ENCODE data around the gene GRIN2A. TPM values are rescaled to one million over a fixed set of nuclear protein-coding genes. Genes with fewer than 3 reads are reported as not detected.

The GRIN2A gene
- total and polyA plus RNA-seq, 2 of the 8 experiments (the other 6 are each of a cell fraction or from before 2014, with no cell fraction given): 0.18 to 1.8 TPM

GRCh38 chr16:9837481-9837880 lies 344.7 kb downstream of the GRIN2A start:
- Histone ChIP-seq H3K9ac (replicated peaks in 1 of 4; ENCODE audit: extremely low read depth in 1 of 4, low read depth in 3 of 4, low read length in 3 of 4) (no peak overlapping the region), H2BK120ac (replicated peaks; ENCODE audit: low read depth, low read length) (no peak overlapping the region), H3K9me3 (ENCODE audit: insufficient read depth in 2 of 2, low read depth in 1 of 2, low read length in 1 of 2) (no peaks in the 10 kb centered on the region), H3K23me2 (ENCODE audit: low read depth, low read length) (no peaks in the 10 kb centered on the region), H4K91ac (replicated peaks; ENCODE audit: insufficient read length, low read length) (no peak overlapping the region), H2BK5ac (ENCODE audit: low read depth, low read length) (no peak overlapping the region), H3K27me3 (replicated peaks in 1 of 4; ENCODE audit: control insufficient read depth in 3 of 4, extremely low read depth in 1 of 4, insufficient read depth in 3 of 4, low read length in 3 of 4) (no peaks in the 10 kb centered on the region), H3K27ac (ENCODE audit: low read depth, low read length) (no peak overlapping the region), H3K4me3 (ENCODE audit: extremely low read depth in 1 of 4, insufficient read depth in 2 of 4, low read depth in 3 of 4, low read length in 4 of 4) (no peak overlapping the region), H3K14ac (ENCODE audit: insufficient read length) (no peak overlapping the region), H3K4ac (replicated peaks; ENCODE audit: insufficient read length, low read depth, low read length) (no peak overlapping the region), H3K79me1 (ENCODE audit: low read depth, low read length) (no peaks in the 10 kb centered on the region), H2AK5ac (ENCODE audit: low read depth, low read length) (no peak overlapping the region), H3K56ac (replicated peaks; ENCODE audit: insufficient read length, low read depth, low read length) (no peak overlapping the region), H3K23ac (ENCODE audit: insufficient read length) (no peak overlapping the region), H3K4me2 (ENCODE audit: insufficient read depth in 1 of 2, low read depth in 2 of 2, low read length in 2 of 2) (no peak overlapping the region), H3K4me1 (replicated peaks in 1 of 4; ENCODE audit: control insufficient read depth in 3 of 4, insufficient read depth in 4 of 4, low read length in 3 of 4) (peaks cover 0 to 6% (median 3%) of the 10 kb centered on the region in 4 experiments; a peak in 3 of 7 replicates), H2BK15ac (ENCODE audit: low read length) (no peak overlapping the region), H2BK12ac (ENCODE audit: low read depth, low read length) (no peak overlapping the region), H4K20me1 (replicated peaks in 1 of 2; ENCODE audit: control insufficient read depth in 1 of 2, insufficient read depth in 2 of 2, low read length in 2 of 2) (no peaks in the 10 kb centered on the region), H3K36me3 (ENCODE audit: control insufficient read depth in 2 of 4, insufficient read depth in 4 of 4, low read length in 3 of 4) (no peaks in the 10 kb centered on the region), H4K5ac (ENCODE audit: insufficient read length, low read depth, low read length) (no peak overlapping the region), H2BK20ac (ENCODE audit: low read length) (no peak overlapping the region), H4K8ac (ENCODE audit: extremely low read depth, insufficient read depth, low read length) (no peak overlapping the region), H2AFZ (ENCODE audit: low read length) (no peak overlapping the region), H3K79me2 (ENCODE audit: control insufficient read depth in 1 of 2, insufficient read depth in 2 of 2, low read length in 2 of 2) (no peaks in the 10 kb centered on the region), H3K18ac (ENCODE audit: extremely low read depth, low read length) (no peak overlapping the region)
- 78% methylated on average over 2 of the region's 2 CpGs; no CpG with 5 or more reads in 1 of the 2 experiments for WGBS, 2 experiments (ENCODE audit: extremely low coverage in 1 of 2, insufficient coverage in 1 of 2, insufficient read length in 1 of 2, insufficient replicate concordance in 2 of 2, low coverage in 1 of 2, low lambda C conversion rate in 2 of 2, missing lambda C conversion rate in 1 of 2)
- CTCF ChIA-PET (ENCODE audit: partially characterized antibody): no interaction called here
- no peak for TF ChIP-seq ATF3 (IDR thresholded peaks at IDR 0.05; ENCODE audit: insufficient read depth, low read depth, low read length)
- TF ChIP-seq SUZ12 (IDR thresholded peaks at IDR 0.05; ENCODE audit: low read length): no peak
- TF ChIP-seq SP4 (IDR thresholded peaks at IDR 0.05; ENCODE audit: low read length): no peak
- no peak for TF ChIP-seq ASH2L (IDR thresholded peaks at IDR 0.05; ENCODE audit: low read length)
- FAIRE-seq (no peak), DNase-seq (ENCODE audit: low read depth in 1 of 2, low spot score in 2 of 2) (no peak)
- POLR2A ChIA-PET (ENCODE audit: partially characterized antibody): no interaction called here
